NCI-H1048 (cell line): ENCODE measurements around the gene SLC25A13.

Source experiments
- DNase-seq: peaks from one replicate; lab custom pipeline; 2025; lab: John Stamatoyannopoulos, UW

Gene SLC25A13

GRCh38 chr7:96322373-96322695, 436 bp upstream of the SLC25A13 start:
- DNase-seq: no peak

- DNase-seq: peak; percentile 77
Measured at GRCh38 chr7:96321031-96321657, 754 bp downstream of the SLC25A13 start.

- peak; percentile 86 for DNase-seq
Measured at GRCh38 chr7:96320442-96320841, 1.5 kb downstream of the SLC25A13 start.

DNA sequence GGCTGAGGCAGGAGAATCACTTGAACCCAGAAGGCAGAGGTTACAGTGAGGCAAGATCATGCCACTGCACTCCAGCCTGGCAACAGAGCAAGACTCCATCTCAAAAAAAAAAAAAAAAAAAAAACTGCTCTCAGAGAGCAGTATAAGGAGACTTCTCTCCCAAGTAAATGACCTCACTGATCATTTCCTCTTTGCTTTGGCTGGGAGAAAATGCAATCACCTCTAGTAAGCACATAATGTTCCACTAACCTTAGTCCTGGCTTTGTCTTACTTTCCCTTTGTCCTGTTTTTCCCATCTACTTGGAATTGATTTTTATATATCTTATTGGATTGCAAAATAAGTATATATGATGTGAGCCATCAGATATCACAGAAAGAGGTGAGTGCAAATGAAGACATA, 2.5 kb downstream of the SLC25A13 start:
- no peak for DNase-seq

DNA sequence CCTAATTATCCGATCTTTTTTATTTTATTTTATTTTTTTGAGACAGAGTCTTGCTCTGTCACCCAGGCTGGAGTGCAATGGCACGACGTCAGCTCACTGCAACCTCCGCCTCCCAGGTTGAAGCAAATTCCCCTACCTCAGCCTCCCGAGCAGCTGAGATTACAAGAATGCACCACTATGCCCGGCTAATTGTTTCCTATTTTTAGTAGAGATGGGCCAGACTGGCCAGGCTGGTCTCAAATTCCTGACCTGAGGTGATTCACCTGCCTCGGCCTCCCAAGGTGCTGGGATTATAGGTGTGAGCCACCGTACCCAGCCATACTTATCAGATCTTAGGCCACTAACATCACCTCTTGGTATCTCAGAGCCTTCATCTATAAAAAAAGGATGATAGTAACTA, 4.9 kb downstream of the SLC25A13 start:
- no peak for DNase-seq

DNA sequence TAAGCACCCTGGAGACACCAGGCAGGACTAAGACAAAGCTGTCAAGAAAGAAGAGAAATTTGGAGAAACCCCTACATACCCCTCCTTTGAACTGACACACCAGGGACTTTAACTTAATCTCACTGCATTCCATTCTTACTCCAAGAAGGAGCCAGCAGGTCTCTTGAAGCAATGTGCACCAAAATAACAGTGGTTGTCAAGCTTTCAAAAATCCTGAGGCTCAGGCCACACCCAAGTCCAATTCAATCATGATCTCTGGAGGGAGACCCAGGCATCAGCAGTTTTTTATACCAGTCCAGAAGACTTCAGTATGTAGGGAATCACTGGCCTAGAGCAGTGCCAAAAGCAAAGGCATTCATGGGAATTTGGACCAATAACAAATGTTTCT, 6.8 kb downstream of the SLC25A13 start:
- DNase-seq: no peak

- no peak for DNase-seq
Measured at GRCh38 chr7:96314402-96315124, 7.3 kb downstream of the SLC25A13 start.

DNA sequence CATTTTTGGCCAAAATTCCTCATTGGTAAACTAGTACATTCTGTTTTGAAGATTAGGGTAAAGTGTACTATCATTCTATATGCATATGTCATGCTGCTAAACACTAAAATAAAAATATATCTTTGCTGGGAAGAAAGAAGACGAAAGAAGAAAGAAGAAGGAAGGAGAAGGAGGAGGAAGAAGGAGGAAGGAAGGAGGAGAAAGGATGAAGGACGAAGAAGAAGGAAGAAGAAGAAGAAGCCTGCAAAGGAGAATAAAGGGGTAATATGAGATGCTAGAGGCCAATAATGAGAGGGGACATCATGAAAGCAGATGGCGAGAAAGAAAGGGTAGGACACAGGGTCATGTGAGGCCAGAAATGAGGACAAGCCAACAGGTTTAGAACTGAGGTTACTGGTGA, 8.0 kb downstream of the SLC25A13 start:
- DNase-seq: no peak

DNA sequence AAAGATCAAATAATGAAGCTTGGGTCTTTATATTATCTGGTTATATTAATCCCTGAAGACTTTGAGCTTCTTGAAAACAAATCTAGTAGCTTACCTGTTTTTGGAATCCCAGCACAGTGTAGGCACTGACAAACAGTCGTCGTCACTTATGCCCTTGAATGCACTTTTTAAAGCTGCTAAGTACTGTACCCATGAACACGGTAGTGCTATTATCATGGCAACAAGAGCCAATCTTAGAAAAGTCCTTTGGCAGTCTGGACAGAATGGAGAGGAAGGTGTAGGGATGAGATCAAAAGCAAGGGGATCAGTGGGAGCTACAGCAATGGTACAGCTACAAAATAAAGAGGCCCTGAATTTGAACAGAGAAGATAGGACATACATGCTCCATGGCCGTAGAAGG, 9.4 kb downstream of the SLC25A13 start:
- no peak for DNase-seq

- no peak for DNase-seq
Measured at GRCh38 chr7:96311967-96312366, 9.9 kb downstream of the SLC25A13 start.

GRCh38 chr7:96310110-96310509, 11.8 kb downstream of the SLC25A13 start:
- DNase-seq: no peak

DNA sequence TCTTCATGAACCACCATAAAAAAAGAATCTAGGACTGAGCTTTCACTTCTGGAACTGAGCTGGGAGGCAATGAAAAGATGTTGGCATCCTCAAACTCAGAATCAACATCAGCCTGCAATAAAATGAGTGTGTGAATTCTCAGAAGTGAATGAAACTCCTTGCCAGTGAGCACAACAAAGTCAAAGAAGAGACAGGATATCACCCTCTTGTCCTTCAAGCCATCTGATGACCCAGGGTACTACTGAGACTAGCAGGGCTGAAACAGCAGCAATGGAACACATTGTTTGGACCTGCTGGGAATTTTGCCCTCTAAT, 13.0 kb downstream of the SLC25A13 start:
- DNase-seq: no peak

DNA sequence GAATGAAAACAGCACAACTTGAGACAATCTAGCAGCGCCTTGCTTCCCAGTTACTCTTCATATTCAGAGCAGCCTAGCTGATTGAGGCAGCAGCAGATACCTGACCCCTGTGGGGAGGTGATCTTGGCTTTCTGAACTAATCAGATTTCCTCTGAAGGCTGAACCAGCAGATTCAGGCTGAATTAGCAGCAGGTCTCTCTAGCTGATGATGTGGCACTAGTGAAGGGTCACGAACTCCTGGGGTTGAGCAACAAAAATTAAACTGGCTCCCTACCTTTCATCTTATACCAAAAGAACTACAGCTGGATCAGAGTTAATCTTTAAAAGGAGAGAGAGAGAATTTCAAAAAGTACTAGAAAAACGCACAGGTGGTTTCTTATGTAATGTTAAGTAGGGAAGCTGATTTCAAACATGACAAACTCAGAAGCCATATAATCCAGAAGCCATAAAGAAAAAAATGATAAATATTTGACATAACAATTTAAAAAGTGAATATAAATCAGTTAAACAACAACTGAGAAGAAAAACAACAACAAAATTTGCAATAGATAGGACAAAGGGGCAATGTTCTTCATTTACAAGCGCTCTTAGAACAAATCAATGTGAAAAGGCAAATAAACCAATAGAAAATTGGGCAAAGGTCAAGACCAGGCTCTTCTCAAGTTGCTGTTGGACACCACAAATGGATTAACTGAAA, 13.5 kb downstream of the SLC25A13 start:
- DNase-seq: no peak

DNA sequence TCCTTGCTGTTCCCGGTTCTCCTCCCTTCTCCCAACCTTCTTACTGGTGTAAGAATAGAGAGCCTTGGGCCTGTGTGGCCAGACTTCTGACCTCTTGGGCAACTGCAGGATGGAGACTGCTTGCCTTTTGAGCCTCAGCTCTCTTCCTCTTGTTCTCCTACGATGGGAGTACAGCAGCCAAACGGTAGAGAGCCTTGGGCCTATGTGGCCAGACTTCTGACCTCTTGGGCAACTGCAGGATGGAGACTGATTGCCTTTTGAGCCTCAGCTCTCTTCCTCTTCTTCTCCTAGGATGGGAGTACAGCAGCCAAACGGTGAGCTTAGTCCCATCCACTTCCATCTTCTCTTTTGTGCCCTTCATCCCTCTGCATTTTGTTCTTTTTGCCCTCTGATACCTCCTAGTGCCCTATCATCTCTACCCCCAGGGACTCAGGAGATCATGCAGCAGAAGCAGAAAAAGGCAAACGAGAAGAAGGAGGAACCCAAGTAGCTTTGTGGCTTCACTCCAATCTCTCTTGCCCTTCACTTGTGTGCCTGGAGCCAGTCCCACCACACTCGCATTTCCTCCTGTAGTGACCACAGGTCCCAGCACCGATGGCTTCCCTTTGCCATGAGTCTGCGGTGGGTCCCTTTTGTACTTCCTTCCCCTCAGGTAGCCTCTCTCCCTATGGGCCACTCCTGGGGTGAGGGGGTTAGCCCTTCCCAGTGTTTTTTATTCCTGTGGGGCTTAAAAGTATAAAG, 15.3 kb downstream of the SLC25A13 start:
- no peak for DNase-seq

DNA sequence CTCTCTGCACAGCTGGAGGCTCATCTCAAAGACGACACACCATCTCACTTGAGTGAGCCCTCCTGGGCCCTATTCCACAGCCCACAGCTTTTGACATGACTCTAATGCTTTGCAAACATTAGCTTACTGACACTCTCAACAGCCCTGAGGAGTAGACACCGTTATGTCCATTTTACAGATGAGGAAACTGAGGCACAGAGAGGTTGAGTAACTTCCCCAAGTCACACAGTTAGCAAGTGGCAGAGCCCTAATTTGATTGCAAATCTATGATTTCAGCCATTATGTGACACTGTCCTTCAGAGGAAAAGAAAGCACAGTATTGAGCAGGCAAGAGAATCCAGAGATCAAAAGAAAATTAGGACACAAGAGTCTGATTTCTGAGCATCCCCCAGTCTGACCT, 16.0 kb downstream of the SLC25A13 start:
- no peak for DNase-seq

DNA sequence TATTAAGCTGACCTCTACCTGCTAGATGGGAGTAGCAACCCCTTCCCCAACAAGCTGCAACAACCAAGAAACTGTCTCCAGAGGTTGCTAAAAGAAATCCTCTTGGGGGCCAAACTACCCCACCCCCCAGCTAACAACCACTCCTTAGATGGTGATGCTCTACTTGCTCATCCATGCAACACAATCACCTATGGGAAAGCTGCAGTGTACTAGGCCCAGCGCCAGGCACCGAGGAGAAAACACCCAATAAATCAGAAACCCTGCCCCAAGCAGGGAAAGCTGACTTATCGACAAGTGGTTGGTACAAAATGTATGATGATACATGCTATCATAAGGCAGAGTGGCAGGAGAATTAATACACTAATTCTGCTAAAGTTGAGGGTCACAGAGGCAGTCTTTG, 17.3 kb downstream of the SLC25A13 start:
- DNase-seq: no peak

- DNase-seq: no peak
Measured at GRCh38 chr7:96303686-96304443, 18.0 kb downstream of the SLC25A13 start.

- no peak for DNase-seq
Measured at GRCh38 chr7:96303105-96303685, 18.7 kb downstream of the SLC25A13 start.

GRCh38 chr7:96300986-96301385, 20.9 kb downstream of the SLC25A13 start:
- peak; percentile 66 for DNase-seq

DNA sequence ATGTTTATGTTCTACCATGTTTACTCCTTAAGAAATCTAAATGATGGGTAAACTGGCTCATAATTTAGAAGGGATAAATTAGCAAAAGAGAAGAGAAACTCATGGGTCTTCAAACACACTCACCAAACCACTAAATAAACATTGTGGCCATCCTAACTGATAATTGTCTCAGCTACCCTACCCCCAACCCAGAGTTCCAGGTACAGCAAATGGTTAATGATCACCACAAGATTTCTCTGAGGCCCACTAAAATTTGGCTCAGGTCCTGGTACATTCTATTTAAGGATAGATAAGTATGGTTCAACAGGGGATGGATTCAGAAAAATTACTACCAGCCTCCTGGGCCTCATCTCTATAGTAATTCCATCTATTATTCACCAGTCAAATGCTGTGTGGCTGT, 21.4 kb downstream of the SLC25A13 start:
- no peak for DNase-seq

GRCh38 chr7:96299496-96299895, 22.4 kb downstream of the SLC25A13 start:
- DNase-seq: no peak

DNA sequence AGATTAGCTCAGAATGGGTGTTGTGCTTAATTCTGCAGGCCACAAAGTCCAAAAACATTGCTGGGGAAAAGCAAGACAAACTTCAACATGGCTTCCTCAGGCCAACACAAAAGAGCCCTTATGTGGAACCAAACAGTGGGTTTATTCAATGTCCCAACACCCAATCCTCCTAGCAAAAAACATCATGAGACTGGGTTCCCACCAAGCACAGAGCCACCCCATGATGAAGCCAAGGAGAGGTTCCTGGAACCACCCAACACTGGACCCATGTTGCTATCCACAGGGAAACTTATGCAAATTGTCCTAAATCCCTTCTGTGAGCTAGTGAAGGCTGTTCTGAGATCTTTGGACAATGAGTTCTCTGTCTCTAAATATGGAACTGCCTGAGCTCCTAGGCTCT, 24.0 kb downstream of the SLC25A13 start:
- peak; percentile 88 for DNase-seq
